H4 (cell line): ENCODE results near the gene MAN1B1. TPM values are rescaled to one million over a fixed set of nuclear protein-coding genes. Genes with fewer than 3 reads are reported as not detected.

ENCODE experiments used
- DNase-seq: peaks from one replicate; pipeline ENCODE4 v3.0.0-alpha.2; 2015; ENCODE audit warnings: low spot score
- total RNA-seq: library from RNA; depleted of rRNA; stranded (reverse); fragments of >200 nt; shearing (Covaris generic); gene quantifications from 2 replicates; pipeline ENCODE4 v1.2.3, GENCODE V29; 2014

The MAN1B1 gene
- total RNA-seq, 1 experiment from 2014 or later = 38.6 TPM

DNA sequence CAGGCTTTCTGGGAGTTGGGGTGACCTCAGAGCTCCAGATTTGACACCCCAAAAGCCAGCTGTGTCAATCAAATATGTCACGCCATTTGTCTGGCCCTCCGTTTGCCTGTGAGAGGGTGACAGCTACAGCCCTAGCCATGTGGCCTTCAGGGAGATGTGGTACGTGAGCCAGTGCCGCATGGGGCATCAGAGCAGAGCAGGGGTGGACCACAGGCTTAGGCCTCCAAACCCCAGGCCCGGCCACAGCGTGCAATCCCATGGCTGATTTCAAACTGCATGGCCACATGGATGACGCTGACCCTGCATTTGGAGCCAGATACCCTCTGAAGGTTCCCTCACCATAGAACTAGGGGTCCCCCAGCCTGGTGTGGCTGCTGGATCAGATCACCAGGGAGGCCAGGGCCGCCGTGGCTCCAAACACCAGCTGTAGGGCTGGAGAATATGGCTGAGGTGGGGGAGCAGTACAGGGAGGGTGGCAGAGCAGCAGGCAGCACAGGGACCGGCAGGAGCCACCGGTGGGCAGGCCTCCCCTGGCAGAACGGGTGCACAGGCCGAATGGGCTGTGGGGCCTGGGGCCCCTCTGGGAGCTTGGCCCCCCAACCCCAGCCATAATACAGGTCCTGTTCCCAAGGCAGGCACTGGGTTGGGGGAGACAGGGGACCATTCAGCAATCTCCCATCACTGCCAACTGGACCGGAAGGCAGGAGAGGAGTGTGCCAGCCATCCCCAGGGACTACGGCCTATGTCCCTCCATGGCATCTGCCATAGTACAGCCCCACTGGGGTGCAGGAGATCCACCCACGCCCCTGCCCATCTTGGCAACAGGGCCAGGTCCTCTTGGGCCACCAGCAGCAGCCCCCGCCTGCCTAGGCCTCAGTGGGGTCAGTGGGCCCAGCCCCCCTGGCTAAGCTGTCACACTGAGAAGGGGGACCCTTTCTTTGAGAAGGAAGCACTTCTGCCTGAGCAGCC lies 18.0 kb upstream of the MAN1B1 start:
- no peak for DNase-seq

DNA sequence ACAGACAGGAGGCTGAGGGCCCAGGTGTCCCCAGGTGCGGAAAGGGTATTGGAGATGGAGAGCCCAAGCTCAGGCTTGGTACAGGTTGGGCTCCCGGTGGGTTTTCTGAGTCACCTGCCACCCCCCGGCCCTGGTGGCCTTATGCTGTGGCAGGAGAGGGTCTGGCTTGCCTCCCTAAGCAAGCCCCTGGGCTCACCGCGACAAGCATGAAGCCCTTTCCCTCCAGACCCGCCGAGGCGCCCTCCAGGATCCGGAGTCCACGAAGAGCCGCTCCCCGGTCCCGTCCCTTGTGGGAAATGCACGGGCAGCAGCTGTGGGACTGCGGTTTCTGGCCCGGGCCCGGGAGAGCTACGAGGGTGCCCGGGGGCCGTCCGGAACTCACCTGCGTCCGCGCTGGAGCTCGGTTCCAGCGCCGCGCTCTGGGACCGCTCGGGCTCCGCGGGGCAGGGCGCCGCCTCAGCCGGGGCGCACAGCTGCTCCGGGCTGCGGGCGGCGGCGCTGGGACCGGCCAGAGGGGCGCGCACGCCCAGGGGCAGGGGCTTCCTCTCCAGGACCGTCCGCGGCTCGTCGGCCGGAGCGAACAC lies 17.2 kb upstream of the MAN1B1 start:
- no peak for DNase-seq

GRCh38 chr9:137070201-137070905 lies 16.4 kb upstream of the MAN1B1 start, which contains the start of gene SAPCD2:
SAPCD2 (minus strand) TSS chr9:137070557; CDS start chr9:137070460, 97 bp downstream.
- DNase-seq = peak; percentile 87

DNA sequence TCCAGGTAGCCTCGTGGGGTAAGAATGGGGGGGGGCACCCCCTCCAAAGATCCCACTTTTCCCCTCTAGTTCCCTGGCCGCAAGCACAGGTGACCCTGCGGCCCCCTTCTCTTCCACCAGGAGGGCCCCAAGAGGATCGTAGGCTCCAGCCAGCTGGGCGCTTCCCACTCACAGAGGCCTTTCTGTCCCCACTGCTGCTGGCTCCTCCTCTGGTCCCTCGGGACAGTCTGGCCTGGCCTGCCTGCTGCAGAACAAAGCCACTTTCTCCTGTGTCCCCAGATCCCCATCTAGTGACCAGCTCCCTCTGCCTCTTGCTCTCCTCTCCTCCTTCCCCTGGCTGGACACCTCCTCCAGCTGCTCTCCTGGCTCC lies 15.9 kb upstream of the MAN1B1 start:
- DNase-seq = peak; percentile 36

DNA sequence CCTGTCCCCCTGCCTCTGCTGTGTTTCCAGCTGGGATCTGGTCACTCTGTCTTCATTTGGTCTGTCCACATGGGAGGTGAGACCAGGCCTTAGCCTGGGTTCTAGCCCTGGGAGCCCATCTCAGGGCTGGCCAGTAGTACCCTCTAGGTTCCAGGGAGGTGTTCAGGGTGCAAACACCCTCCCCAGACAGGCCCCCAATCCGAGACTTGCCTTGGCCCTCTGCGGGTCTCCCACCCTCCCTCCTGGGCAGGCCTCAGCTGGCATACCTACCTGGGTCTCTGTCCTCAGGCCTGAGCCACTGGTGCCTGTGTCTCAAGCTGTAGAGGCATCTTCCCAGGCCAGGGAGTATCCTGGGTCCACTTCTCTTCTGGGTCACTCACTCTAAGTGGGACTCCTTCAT lies 15.5 kb upstream of the MAN1B1 start:
- no peak for DNase-seq

GRCh38 chr9:137073992-137074399 lies 12.8 kb upstream of the MAN1B1 start:
- DNase-seq = no peak

- DNase-seq = no peak
These were observed 12.0 kb upstream of the MAN1B1 start for GRCh38 chr9:137074657-137075274.

DNA sequence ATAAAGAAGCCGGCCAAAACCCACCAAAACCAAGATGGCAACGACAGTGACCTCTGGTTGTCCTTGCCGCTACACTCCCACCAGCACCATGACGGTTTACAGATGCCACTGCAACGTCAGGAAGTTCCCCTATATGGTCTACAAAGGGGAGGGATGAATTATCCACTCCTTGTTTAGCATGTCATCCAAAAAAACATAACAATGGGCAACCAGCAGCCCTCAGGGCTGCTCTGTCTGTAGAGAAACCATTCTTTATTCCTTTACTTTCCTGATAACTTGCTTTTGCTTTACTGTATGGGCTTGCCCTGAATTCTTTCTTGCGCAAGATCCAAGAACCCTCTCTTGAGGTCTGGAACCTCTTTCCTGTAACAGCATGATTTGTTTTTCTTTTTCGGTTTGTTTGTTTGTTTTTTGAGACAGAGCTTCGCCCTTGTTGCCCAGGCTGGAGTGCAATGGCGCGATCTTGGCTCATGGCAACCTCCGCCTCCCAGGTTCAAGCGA lies 11.5 kb upstream of the MAN1B1 start:
- no peak for DNase-seq

DNA sequence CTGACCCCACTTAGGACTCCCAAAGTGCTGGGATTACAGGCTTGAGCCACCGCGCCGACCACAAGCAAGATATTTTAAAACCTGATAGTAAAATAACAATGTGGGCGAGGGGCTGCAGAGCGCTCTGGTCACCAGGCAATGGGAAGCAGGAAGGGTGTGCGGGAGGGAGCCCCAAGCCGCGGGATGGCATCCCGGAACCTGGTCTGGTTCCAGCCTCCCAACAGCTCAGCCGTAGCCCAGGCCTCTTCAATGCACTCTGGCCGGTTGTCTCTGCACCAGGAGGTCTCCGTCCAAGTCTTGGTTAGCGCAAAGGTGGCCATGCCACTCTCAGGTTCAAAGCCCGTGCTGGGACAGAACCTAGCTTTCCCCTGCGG lies 10.2 kb upstream of the MAN1B1 start:
- no peak for DNase-seq

- peak; percentile 45 for DNase-seq
These were observed 9.6 kb upstream of the MAN1B1 start, which contains the start of gene UAP1L1 for GRCh38 chr9:137077010-137077747. UAP1L1 (plus strand) TSS chr9:137077517; CDS start chr9:137077533, 16 bp downstream.

DNA sequence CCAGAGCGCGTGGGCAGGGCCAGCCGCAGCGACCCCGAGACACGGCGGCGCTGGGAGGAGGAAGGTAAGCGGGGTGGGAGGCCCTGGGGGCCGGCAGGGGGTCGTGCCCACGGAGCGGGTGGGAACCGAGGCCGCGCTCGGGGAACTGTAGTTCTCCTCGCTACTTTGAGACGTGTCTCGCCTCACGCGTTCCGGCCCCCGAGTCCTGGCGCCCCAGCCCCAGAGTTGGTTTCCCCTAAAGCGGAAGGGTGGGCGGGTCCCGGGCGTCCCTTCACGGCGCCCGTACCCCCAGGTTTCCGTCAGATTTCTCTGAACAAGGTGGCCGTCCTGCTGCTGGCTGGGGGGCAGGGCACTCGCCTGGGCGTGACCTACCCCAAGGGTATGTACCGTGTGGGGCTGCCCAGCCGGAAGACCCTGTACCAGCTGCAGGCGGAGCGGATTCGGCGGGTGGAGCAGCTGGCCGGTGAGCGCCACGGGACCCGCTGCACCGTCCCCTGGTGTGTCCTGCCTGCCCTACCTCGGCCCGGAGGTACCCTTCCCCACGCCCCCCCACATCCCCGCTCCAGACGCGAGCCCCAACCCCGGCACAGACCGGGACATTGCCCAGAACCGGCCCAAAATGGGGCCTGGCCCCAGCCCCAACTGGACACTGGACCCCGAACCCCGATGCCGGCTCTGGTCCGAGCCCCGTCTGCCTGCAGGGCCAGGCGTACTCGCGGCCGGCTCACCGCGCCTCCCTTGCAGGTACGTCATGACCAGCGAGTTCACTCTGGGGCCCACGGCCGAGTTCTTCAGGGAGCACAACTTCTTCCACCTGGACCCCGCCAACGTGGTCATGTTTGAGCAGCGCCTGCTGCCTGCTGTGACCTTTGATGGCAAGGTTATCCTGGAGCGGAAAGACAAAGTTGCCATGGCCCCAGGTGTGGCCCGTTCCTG lies 8.8 kb upstream of the MAN1B1 start:
- DNase-seq = no peak

- no peak for DNase-seq
These were observed 7.9 kb upstream of the MAN1B1 start for GRCh38 chr9:137078701-137079400.

- DNase-seq = no peak
These were observed 7.4 kb upstream of the MAN1B1 start for GRCh38 chr9:137079401-137079787.

DNA sequence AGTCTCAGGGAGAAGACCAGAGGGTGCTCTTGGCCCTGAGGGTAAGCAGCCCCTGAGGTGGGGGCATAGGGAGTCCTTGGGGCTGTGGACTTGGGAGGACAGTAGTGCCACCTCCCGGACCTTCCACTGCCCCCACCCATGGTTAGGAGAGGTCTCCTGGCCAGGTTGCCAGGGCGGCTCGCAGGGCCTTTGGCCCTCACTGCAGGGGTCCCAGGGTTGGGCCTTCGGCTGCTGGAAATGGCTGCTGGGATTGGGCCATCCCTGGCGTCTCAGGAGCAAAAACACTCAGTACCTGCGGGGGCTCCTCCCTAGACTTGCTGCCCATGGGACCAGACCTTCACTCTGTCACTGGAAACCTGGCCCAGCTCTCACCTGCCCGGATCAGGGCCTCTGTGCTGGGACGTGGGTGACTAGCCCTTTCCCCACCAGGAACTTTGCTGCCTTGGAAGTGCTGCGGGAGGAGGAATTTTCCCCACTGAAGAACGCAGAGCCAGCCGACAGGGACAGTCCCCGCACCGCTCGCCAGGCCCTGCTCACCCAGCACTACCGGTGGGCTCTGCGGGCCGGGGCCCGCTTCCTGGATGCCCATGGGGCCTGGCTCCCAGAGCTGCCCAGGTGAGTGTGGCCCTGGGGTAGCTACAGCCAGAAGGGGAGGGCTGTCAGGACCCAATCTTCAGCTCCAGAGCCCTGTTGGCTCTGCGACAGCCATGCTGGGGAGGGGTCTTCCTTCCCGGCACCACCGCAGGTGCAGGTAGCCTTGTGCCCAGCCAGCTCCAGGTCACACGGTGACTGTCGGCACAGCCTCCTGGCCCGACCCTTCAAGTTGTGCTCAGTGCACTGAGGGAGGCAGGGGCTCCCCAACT lies 6.3 kb upstream of the MAN1B1 start:
- no peak for DNase-seq

DNA sequence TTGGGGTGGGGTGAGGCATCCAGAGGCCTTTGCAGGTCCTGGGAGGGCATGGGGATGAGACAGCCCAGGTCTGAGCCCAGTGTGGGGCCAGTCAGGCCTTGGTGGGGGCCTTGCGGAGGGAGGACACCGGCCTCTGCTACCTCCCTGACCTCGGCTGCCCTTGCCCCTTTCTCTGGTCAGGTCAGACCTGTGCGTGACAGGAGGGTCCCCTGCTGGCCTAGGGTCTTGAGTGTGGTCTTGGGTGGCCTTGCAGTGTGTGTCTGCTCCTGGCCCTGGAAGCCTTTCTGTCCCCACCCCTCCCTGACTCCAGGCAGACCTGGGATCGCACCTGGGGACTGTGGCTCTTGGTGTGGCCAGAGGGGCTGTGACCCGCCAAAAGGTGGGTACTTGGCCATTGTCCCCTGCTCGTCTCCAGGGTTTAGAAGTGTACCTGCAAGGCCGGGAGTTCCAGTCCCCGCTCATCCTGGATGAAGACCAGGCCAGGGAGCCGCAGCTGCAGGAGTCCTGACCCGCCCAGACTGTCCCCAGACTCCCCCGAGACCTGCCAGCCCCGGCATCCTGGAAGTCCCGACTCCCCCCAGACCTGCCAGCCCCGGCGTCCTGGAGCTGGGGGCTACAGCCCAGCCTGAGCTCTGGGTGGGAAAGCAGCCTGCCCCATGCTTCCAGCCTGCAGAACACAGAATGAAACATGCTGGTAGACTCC lies 4.4 kb upstream of the MAN1B1 start:
- DNase-seq = no peak

- DNase-seq = no peak
These were observed 3.9 kb upstream of the MAN1B1 start for GRCh38 chr9:137082925-137083290.

DNA sequence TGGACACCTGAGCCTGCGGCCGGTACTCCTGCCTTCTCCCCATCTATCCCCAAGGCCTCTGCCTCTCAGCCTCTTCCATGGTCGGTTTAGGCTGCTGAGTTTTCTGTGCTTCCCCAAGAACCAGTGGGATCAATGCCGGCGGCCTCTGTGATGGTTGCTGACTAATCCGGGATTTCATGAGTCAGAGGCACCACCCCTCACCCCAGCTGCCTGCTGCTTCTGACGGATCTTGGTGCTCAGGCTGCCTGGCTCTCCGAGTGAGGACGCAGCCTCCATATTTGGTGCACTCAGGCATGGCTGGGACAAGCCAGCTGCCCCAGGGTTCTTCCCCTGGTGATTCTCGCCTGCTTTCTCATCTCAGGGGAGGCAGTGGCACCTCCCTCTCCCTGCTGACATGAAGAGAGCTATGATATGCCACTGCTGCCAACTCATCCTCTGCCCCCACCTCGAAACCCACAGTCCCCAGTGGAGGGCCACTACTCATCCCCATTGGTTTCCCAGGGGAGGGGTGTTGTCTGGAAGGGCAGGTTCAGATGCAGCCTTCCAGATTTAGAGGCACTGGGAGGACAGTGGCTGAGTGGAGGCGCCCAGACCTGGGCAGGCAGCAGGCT lies 3.3 kb upstream of the MAN1B1 start:
- peak; percentile 89 for DNase-seq
